Stimulated activated CD8-positive, alpha-beta memory T cell treated with anti-CD3 and anti-CD28 coated beads, Interleukin-15, amount 100 ng/mL, for 24 hours (primary cell): ENCODE results near the gene RAB41.
"Not testable (repeated sequence)": the region's sequence is repeated elsewhere in the genome, so short reads cannot be mapped to it uniquely, and the experiment has no call there.

Source experiments
- DNase-seq: peaks from one replicate; pipeline ENCODE4 v3.0.0-alpha.2; 2020; ENCODE audit warnings: low read depth

RAB41 gene

GRCh38 chrX:70281951-70282350, at the start of gene RAB41:
RAB41 (plus strand) TSS chrX:70282172; CDS start chrX:70282218, 46 bp downstream.
- no peak for DNase-seq

- no peak for DNase-seq
These were observed 47.6 kb upstream of the RAB41 start, which contains the start of gene AWAT1 for GRCh38 chrX:70234355-70234754. AWAT1 (plus strand) TSS chrX:70234655; CDS start chrX:70234696, 41 bp downstream.

- no peak for DNase-seq
These were observed 41.2 kb upstream of the RAB41 start for GRCh38 chrX:70240751-70241150.

DNA sequence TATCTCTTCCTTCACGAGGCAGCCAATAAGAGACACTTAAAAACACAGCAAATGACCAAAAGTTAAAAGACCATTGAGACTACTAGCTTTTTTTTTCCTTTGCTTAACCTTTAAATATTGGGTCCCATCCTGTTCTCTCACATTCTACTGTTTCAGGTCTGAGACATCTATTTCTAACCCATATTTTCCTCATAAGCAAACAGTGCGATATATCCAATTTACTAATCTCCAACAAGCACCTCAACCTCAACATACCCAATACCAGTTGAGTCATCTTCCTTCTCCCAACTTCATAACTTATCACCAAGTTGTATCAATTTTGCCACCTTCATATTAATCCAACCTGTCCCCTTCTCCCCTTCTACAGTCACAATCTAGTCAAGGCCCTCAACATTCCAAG, 40.5 kb upstream of the RAB41 start:
- DNase-seq = no peak

- DNase-seq = not testable (repeated sequence)
These were observed 38.4 kb upstream of the RAB41 start for GRCh38 chrX:70243601-70244000.

DNA sequence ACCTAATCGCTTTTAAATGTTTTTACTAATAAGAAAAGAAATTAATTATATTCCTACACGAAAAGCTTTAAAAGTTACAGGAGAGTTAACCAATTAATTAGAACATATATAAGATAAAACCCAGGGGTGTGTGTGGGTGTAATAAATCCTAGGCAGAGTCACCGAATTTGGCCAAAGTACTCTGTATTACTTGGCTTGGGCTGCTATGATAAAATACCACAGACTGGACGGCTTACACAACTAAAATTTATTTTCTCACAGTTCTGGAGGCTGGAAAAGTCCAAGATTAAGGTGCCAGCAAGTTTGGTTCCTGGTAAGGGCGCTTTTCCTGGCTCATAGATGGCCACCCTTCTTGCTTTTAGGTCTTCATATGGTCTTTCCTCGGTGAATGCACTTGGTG, 37.1 kb upstream of the RAB41 start:
- DNase-seq = no peak

GRCh38 chrX:70247252-70247651, 34.7 kb upstream of the RAB41 start:
- DNase-seq = no peak

DNA sequence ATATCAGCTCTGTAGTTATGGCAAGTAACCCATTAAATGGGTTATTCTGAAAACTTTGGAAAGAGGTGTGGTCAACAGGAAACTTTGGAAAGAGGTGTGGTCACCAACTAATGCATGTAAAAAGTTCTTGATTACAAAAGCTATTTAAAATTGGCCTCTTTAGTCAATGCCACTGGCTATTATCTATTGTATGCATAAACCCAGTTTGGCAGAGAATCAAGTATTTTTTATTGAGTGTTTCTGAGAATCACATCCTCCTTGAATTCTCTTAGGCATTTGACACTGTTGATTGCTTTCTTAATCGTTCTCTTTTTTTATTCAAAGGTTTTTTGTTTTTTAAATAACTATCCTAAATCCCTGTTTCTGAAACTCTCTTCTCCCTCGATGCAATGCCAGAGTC, 29.5 kb upstream of the RAB41 start:
- no peak for DNase-seq

DNA sequence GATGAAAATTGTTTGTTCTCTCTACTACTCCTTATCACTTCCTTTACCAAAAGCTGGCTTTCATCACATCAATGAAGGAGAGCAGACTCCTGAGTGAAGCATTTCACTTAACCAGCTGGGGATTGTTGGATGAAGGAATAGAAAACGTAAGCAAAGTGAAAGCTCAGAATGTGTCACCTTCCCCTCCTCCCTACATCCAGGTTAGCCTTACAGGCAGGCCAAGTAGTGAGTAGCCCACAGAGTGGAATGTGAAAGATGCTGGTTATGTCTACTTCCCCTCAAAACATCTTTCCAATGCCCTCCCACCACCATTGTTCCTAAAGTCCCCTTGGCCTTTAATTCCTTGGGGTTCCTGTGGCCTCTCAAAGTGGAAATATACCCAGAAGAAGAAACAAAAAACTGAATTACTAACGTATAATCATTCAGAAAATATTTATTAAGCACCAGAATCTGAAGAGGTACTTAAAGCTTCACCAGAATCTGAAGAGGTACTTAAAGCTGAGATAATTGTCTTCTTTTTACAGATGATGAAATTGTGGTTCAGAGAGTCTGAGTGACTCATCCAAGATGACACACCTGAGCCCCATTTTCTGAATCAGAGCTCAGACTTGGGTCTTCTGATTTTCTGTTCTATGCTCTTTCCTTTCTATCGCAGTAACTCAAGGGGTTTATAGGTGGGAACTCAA, 28.5 kb upstream of the RAB41 start:
- DNase-seq = no peak

GRCh38 chrX:70254063-70254400, 27.9 kb upstream of the RAB41 start:
- DNase-seq = no peak

DNA sequence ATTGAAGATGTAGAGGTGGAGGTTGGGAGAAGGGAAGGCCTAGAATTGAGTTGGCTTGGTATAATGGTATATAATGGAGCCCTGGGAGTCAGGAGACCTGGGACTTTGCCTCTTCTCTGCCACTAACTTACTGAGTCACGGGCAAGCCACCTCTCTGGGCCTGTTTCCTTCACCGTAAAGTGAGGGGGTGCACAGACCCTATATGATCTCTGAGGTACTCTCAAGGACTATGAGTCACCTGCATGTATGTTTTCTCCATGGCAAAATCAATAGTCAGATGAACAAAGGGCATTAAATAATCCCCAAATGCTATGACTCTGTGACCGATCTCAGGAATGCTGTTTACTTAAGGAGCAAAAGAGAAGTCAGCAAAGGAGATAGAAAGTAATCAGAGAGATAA, 27.1 kb upstream of the RAB41 start:
- DNase-seq = no peak

DNA sequence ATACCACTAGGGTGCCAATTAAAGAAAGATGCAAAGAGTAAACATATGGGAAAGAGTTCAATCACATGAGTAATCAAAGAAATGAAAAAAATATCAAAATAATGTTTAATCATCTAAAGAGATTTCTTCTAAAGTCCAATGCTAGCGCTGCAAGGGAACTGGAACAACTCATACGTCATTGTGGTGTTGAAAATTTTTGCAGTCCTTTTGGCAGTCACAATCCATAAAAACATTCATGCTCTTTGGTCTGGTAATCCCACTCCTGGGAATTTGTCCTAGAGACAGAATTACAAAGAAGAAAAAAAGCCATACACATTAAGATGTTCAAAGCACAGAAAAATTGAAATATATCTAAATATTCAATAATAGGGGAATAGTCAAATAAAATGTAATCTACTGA, 26.5 kb upstream of the RAB41 start:
- DNase-seq = no peak

GRCh38 chrX:70257423-70258288, 24.3 kb upstream of the RAB41 start:
- no peak for DNase-seq

- DNase-seq = no peak
These were observed 21.9 kb upstream of the RAB41 start, which contains the start of gene P2RY4 for GRCh38 chrX:70260104-70260503. P2RY4 (minus strand) TSS chrX:70260204; CDS start chrX:70259624, 580 bp downstream.

GRCh38 chrX:70262952-70263567, 18.9 kb upstream of the RAB41 start:
- no peak for DNase-seq

GRCh38 chrX:70264784-70265183, 17.2 kb upstream of the RAB41 start:
- no peak for DNase-seq

- no peak for DNase-seq
These were observed 13.9 kb upstream of the RAB41 start, which contains the start of gene ARR3 for GRCh38 chrX:70268034-70268433. ARR3 (plus strand) TSS chrX:70268334; CDS start chrX:70269386, 1,052 bp downstream.

DNA sequence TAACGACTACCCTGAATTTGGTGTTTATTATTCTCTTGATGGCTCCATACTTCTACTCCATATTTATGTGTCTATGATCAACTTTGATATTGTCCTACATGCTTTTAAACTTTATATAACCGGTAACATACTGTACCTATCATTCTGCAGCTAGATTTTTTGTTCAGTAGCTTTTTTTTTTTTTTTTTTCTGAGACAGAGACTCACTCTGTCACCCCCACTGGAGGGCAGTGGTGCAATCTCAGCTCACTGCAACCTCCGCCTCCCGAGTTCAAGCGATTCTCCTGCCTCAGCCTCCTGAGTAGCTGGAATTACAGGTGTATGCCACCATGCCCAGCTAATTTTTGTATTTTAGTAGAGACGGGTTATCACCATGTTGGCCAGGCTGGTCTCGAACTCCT, 7.9 kb upstream of the RAB41 start:
- DNase-seq = not testable (repeated sequence)

DNA sequence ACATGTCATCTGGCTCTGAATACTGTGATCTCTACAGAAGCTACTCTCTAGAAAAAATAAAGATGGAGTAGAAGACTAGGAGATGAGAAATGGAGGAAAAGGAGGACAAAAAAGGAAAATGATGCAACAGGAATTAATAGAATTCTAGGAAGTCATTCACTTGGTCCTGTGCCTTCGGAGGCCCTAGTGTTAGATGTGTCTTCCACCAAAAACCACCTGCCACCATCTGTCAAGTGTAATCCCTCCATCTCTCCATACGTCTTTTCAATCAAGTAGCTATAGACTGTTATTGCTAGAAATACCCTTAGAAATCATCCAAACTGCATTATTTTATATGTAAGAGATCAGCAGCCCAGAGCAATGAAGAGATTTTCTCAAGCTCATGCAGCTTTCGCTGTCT, 2.9 kb upstream of the RAB41 start:
- no peak for DNase-seq

DNA sequence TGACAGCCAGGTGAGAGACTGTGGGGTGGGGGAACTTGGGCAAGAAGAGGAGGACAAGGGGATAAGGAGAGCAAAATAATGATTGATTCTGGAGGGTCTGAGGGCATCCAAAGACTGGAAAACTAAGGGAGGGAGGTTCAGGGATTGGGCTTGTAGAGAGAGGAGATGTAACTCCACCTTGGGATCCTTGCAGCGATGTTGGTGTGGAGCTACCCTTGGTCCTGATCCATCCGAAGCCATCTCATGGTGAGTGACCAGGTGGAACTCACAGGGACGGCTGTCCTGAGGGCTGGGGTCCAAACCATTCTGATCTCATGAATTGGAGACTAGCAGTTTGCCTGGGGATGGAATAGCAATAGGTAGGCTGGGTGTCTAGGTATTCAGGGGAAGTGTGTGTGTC, 1.4 kb upstream of the RAB41 start:
- DNase-seq = no peak

- DNase-seq = no peak
These were observed 7.3 kb downstream of the RAB41 start for GRCh38 chrX:70289168-70289792.
